Body of pancreas (tissue), 4 donors: Measurements from ENCODE around the gene SLC6A13. TPM values are rescaled to one million over a fixed set of nuclear protein-coding genes. Genes with fewer than 3 reads are reported as not detected.
"Not testable (repeated sequence)": the region's sequence is repeated elsewhere in the genome, so short reads cannot be mapped to it uniquely, and the experiment has no call there.

Source experiments
- ATAC-seq: fragments of 150-250 bp; one replicate; pipeline ENCODE4 v1.9.1; 2016
- DNase-seq, 4 donors: peaks; one replicate each; pipeline ENCODE4 v3.0.0-alpha.2; 2019
- H3K27ac ChIP-seq, 4 donors: fragments of 200-600 bp; sonication (generic); 1 replicate in 3 of 4; 2 replicates in 1 of 4; pipeline versions ENCODE4 v1.5.1 to v1.6.1; 2016 to 2019; ENCODE audit warnings: mild to moderate bottlenecking in 1 of 4, mixed read lengths in 1 of 4, moderate library complexity in 1 of 4
- H3K27me3 ChIP-seq, 2 donors: fragments of 200-600 bp; sonication (generic); one replicate each; pipeline ENCODE4 v1.6.0; 2016; ENCODE audit warnings: mild to moderate bottlenecking in 1 of 2
- H3K36me3 ChIP-seq, 2 donors: fragments of 200-600 bp; sonication (generic); replicated peaks in 1 of 2; 2 replicates each; pipeline ENCODE4 v1.5.1; 2016; ENCODE audit warnings: low read depth in 2 of 2; ENCODE audit not compliant: insufficient read depth in 1 of 2
- H3K4me1 ChIP-seq: fragments of 200-600 bp; sonication (generic); one replicate; pipeline ENCODE4 v1.6.0; 2016
- H3K4me3 ChIP-seq, 2 donors: fragments of 200-600 bp; sonication (generic); 1 replicate in 1 of 2; 2 replicates in 1 of 2; pipeline ENCODE4 v1.5.1; 2016 to 2019
- H3K9me3 ChIP-seq, 3 donors: fragments of 200-600 bp; sonication (generic); 1 replicate in 2 of 3; 2 replicates in 1 of 3; pipeline ENCODE4 v1.5.1; 2016
- CTCF ChIP-seq, 7 experiments: fragments of 450-650 bp in 4 of 7; fragments of 200-600 bp in 3 of 7; sonication (generic) in 3 of 7; IDR thresholded peaks; one replicate each; pipeline ENCODE4 v1.5.1; 2016 to 2019; ENCODE audit warnings: antibody characterized with exemption in 7 of 7
- POLR2A ChIP-seq, 3 donors: fragments of 450-650 bp; IDR thresholded peaks; one replicate each; pipeline ENCODE4 v1.6.1; 2016; ENCODE audit warnings: antibody characterized with exemption in 3 of 3, mild to moderate bottlenecking in 2 of 3
- WGBS, 2 donors: methylation state at CpG; one replicate each; pipeline ENCODE4 v1.1.5; 2017; 5-methylcytosine and 5-hydroxymethylcytosine counted together
- intact Hi-C: fragments of 100-400 bp; cut with DNase I; formaldehyde crosslinking; loops from one replicate; pipeline ENCODE4 v1.15.1; 2023
- total RNA-seq, 2 donors: library from RNA; depleted of rRNA; stranded (reverse); fragments of >200 nt; gene quantifications; one replicate each; pipeline ENCODE4 v1.1.0, GENCODE V29; 2016

The SLC6A13 gene
- total RNA-seq, result not detected

GRCh38 chr12:262817-263216, at the start of gene SLC6A13:
TSS of gene SLC6A13 (minus strand) at chr12:262836. CDS start at chr12:260052, 2,784 bp downstream.
- Histone ChIP-seq H3K9me3 (no peaks in the 10 kb centered on the region), H3K27ac (no peak within 1 kb of the TSS), H3K4me1 (no peaks in the 10 kb centered on the region), H3K27me3 (no peaks in the 10 kb centered on the region), H3K36me3 (no peaks in the 10 kb centered on the region), H3K4me3 (no peak within 1 kb of the TSS)
- ATAC-seq, result no peak
- intact Hi-C loops, result no loop called here
- WGBS, 2 donors, result 0 to 21% methylated on average over 3 to 7 of the region's 7 CpGs
- no peak for DNase-seq
- TF ChIP-seq CTCF (IDR thresholded peaks at IDR 0.05), result no peak
- TF ChIP-seq POLR2A (IDR thresholded peaks at IDR 0.05), result no peak

- Histone ChIP-seq H3K4me1 (peaks cover 5% of the 10 kb centered on the region), H3K27me3 (no peaks in the 10 kb centered on the region), H3K9me3 (no peaks in the 10 kb centered on the region), H3K36me3 (peaks cover 11 to 35% of the 10 kb centered on the region in 2 donors), H3K27ac (no peak overlapping the region), H3K4me3 (no peak overlapping the region)
- WGBS, 2 donors, result 23 to 28% methylated on average over 2 of the region's 2 CpGs
- intact Hi-C loops, result no loop called here
- DNase-seq, result no peak
- ATAC-seq, result no peak
- TF ChIP-seq POLR2A (IDR thresholded peaks at IDR 0.05) (no peak), CTCF (IDR thresholded peaks at IDR 0.05) (no peak)
Observed at GRCh38 chr12:308511-308910, 45.9 kb upstream of the SLC6A13 start.

GRCh38 chr12:307406-307805, 44.8 kb upstream of the SLC6A13 start:
- intact Hi-C loops, result no loop called here
- H3K27ac ChIP-seq, result no peak overlapping the region
- H3K4me3 ChIP-seq, result no peak overlapping the region
- WGBS, 2 donors, result 96% methylated on average over 10 of the region's 10 CpGs
- no peaks in the 10 kb centered on the region for H3K27me3 ChIP-seq
- H3K9me3 ChIP-seq, result no peaks in the 10 kb centered on the region
- DNase-seq (no peak), ATAC-seq (no peak)
- peaks cover 5% of the 10 kb centered on the region for H3K4me1 ChIP-seq
- peaks cover 11 to 28% of the 10 kb centered on the region in 2 donors for H3K36me3 ChIP-seq
- TF ChIP-seq POLR2A (IDR thresholded peaks at IDR 0.05) (no peak), CTCF (IDR thresholded peaks at IDR 0.05) (no peak)

GRCh38 chr12:304805-305204, 42.2 kb upstream of the SLC6A13 start:
- DNase-seq (no peak), ATAC-seq (no peak)
- Histone ChIP-seq H3K27me3 (no peaks in the 10 kb centered on the region), H3K36me3 (peaks cover under 1 to 10% of the 10 kb centered on the region in 2 donors), H3K9me3 (no peaks in the 10 kb centered on the region), H3K4me3 (no peak overlapping the region), H3K4me1 (peaks cover 5% of the 10 kb centered on the region), H3K27ac (no peak overlapping the region)
- WGBS, 2 donors, result 65 to 70% methylated on average over 5 of the region's 5 CpGs
- no peak for TF ChIP-seq CTCF (IDR thresholded peaks at IDR 0.05)
- no peak for TF ChIP-seq POLR2A (IDR thresholded peaks at IDR 0.05)
- intact Hi-C loops, result no loop called here

- H3K4me1 ChIP-seq, H3K9me3 ChIP-seq, H3K27ac ChIP-seq, H3K27me3 ChIP-seq, DNase-seq, intact Hi-C loops, ATAC-seq, H3K4me3 ChIP-seq: not testable (repeated sequence)
- H3K36me3 ChIP-seq, result peaks cover 0 to 10% of the 10 kb centered on the region in 2 donors
- 80 to 94% methylated on average over 3 of the region's 3 CpGs for WGBS, 2 donors
Observed at GRCh38 chr12:302766-303165, 40.1 kb upstream of the SLC6A13 start.

GRCh38 chr12:300166-300565, 37.5 kb upstream of the SLC6A13 start:
- intact Hi-C loops, result not testable (repeated sequence)
- WGBS, 2 donors, result 86 to 93% methylated on average over 1 of the region's 1 CpG

GRCh38 chr12:299511-299910, 36.9 kb upstream of the SLC6A13 start:
- H3K4me3 ChIP-seq, ATAC-seq, DNase-seq, H3K4me1 ChIP-seq, H3K27ac ChIP-seq, H3K27me3 ChIP-seq, H3K9me3 ChIP-seq, intact Hi-C loops: not testable (repeated sequence)
- WGBS, 2 donors, result 89 to 98% methylated on average over 5 of the region's 5 CpGs
- H3K36me3 ChIP-seq, result peaks cover 0 to 12% of the 10 kb centered on the region in 2 donors

More at GRCh38 chr12:300166-300565, 37.5 kb upstream of the SLC6A13 start:
- H3K4me1 ChIP-seq, H3K27me3 ChIP-seq, H3K36me3 ChIP-seq, H3K27ac ChIP-seq, H3K9me3 ChIP-seq, H3K4me3 ChIP-seq, ATAC-seq, DNase-seq: not testable (repeated sequence)

GRCh38 chr12:298059-298458, 35.4 kb upstream of the SLC6A13 start:
- DNase-seq, result peak in 1 of 4 donors; percentile 14
- H3K36me3 ChIP-seq, result peaks cover 0 to 17% of the 10 kb centered on the region in 2 donors
- intact Hi-C loops, H3K27me3 ChIP-seq, H3K9me3 ChIP-seq, H3K4me3 ChIP-seq, H3K27ac ChIP-seq, ATAC-seq, H3K4me1 ChIP-seq: not testable (repeated sequence)
- 88 to 98% methylated on average over 6 to 8 of the region's 8 CpGs for WGBS, 2 donors
